HCT116 (cell line): ENCODE results near the gene ADCK2.

Experiments used
- EZH2phosphoT487 ChIP-seq: fragments of 200-600 bp; IDR thresholded peaks from 2 replicates; pipeline ENCODE4 v1.6.1; 2018; ENCODE audit warnings: antibody characterized with exemption, borderline replicate concordance
- JUND ChIP-seq: IDR thresholded peaks from 2 replicates; pipeline ENCODE4 v1.6.1; 2012
- POLR2A ChIP-seq: IDR thresholded peaks from 2 replicates; pipeline ENCODE4 v1.7.0; 2011; ENCODE audit warnings: borderline replicate concordance; ENCODE audit not compliant: insufficient read depth, insufficient read length; ENCODE audit errors: extremely low read depth
- SRF ChIP-seq: IDR thresholded peaks from 2 replicates; pipeline ENCODE4 v1.6.1; 2012; ENCODE audit warnings: low read depth
- TF ChIP-seq, protein P1 (sequence below), 3 experiments: fragments of 200-600 bp in 1 of 3; sonication (generic) in 1 of 3; IDR thresholded peaks in 2 of 3; conservative IDR thresholded peaks in 1 of 3; 2 replicates each; pipeline ENCODE4 v1.5.1; 2012 to 2017; ENCODE audit warnings: low read depth in 2 of 3, low read length in 2 of 3, antibody characterized with exemption in 1 of 3, borderline replicate concordance in 1 of 3, control low read depth in 1 of 3, mild to moderate bottlenecking in 1 of 3, mixed read lengths in 1 of 3, mixed run types in 1 of 3, moderate library complexity in 1 of 3; ENCODE audit not compliant: insufficient read depth in 1 of 3

DNA sequence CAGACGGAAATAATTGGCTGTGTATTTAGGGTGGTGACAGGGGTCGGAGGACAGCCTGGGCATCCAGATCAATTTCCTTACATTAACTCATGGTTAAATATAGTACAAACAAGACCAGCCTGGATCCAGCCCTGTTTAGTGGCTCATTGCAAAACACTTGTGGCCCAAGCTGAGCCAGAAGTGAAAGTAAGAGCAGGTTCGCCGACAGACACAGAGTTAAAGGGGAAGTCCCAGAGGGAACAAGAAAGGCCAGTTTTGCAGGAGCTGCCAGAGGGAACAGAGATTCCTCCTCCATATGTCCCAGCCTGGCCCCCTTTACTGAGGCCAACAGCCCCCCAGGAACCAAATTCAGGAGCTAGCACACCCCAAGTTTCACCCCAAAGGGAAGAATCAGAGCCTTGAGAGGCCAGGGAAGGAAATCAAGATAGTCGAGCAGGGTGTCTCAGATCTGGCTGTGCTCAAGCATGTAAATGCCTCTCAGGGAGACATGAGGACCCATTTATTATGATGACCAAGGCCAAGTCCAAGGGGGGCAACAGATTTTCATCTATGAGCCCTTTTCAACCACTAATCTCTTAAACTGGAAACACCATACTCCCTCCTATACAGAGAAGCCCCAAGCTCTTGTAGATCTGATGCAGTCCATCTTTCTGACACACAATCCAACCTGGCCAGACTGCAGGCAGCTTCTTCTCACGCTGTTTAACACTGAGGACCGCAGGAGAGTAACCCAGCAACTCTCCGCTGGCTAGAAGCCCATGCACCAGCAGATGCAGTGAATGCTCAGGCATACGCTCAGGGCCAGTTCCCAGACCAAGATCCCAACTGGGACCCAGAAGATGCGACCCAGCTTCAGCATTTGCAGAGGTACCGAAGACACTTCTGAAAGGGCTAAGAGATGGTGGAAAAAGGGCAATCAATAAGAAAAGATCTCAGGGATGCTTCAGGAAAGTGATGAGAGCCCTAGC lies 15.9 kb upstream of the ADCK2 start:
- TF ChIP-seq, protein P1, sequence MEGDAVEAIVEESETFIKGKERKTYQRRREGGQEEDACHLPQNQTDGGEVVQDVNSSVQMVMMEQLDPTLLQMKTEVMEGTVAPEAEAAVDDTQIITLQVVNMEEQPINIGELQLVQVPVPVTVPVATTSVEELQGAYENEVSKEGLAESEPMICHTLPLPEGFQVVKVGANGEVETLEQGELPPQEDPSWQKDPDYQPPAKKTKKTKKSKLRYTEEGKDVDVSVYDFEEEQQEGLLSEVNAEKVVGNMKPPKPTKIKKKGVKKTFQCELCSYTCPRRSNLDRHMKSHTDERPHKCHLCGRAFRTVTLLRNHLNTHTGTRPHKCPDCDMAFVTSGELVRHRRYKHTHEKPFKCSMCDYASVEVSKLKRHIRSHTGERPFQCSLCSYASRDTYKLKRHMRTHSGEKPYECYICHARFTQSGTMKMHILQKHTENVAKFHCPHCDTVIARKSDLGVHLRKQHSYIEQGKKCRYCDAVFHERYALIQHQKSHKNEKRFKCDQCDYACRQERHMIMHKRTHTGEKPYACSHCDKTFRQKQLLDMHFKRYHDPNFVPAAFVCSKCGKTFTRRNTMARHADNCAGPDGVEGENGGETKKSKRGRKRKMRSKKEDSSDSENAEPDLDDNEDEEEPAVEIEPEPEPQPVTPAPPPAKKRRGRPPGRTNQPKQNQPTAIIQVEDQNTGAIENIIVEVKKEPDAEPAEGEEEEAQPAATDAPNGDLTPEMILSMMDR (IDR thresholded peaks at IDR 0.05 in 2 of 3, conservative IDR thresholded peaks at IDR 0.05 in 1 of 3; ENCODE audit: borderline replicate concordance in 1 of 3, insufficient read depth in 1 of 3, low read depth in 2 of 3, low read length in 2 of 3): no peak
- TF ChIP-seq POLR2A (no peak), SRF (no peak), EZH2phosphoT487 (no peak), JUND (no peak)
